HG03135 (cell line): ENCODE results near the gene SLC24A4.

ENCODE experiments used
- ATAC-seq: cut with Tn5 transposase; IDR thresholded peaks from one replicate; pipeline ENCODE4 v1.9.1; 2021; ENCODE audit warnings: mild to moderate bottlenecking, moderate library complexity; ENCODE audit not compliant: unreplicated experiment

The SLC24A4 gene

DNA sequence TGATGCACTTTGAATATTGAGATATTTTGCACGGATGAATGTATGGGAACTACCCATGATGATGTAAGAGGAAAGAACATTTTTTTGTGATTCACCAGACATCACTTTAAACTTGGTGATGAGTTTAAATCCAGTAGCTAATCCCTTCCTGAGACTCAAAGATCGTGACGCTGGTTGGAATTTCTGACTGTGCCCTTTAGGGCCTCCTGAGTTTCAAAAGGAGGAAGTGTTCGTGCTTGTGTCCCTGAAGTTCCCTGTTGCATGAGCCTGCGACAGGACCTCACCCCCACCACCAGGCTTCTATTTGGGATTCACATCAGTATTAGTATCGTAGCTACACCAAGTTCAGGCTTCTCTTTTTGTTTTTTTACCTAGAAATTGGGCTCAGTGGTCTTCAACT, 172.1 kb downstream of the SLC24A4 start:
- no peak for ATAC-seq

DNA sequence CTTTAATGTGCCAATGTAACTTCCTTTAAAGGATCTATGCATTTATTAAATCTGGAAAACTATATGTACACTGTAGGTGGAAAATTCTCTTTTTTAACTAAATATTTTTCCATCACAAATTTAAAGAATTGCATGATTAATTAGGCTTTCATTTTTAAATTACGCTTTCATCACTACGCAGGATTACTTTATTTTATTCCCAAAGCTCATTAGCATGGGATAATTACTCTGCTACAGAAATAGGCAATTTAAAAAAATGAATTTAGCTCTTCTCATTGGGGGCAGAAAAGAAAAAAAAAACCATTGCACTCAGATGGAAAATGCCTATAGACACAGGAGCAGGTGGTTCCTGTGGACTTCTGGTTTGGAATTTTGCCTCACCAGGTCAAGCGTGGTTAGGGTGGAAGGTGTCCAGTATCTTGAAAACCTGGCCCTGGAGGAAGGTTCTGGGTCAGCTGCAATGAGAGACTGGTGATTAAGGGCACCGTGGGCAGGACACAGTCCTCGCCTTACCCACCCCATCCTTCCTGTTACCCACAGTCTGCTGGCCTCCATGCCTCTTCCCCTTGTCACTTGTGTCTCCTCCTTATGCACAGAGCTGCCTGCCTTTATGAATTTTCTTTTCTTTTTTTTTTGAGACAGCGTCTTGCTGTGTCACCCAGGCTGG, 173.4 kb downstream of the SLC24A4 start:
- ATAC-seq, result no peak

- ATAC-seq, result no peak
Observed at GRCh38 chr14:92497391-92497790, 174.4 kb downstream of the SLC24A4 start.

DNA sequence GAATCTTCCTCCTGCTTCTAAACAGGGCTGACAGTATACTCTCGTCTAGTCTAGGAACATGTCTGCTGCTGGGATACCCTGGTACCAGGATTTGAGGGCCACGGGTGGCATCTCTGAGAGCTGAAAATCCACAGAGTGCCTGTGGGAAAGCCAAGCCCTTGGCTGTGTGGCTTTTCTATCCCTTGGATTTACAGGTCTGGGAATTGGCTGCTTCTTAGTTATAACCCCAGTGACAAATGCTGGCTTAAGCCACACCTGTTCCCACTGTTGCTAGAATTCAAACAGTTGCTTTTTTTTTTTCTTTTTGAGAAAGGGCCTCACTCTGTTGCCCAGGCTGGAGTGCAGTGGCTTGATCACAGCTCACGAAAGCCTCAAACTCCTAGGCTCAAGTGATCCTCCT, 176.3 kb downstream of the SLC24A4 start:
- ATAC-seq, result no peak

DNA sequence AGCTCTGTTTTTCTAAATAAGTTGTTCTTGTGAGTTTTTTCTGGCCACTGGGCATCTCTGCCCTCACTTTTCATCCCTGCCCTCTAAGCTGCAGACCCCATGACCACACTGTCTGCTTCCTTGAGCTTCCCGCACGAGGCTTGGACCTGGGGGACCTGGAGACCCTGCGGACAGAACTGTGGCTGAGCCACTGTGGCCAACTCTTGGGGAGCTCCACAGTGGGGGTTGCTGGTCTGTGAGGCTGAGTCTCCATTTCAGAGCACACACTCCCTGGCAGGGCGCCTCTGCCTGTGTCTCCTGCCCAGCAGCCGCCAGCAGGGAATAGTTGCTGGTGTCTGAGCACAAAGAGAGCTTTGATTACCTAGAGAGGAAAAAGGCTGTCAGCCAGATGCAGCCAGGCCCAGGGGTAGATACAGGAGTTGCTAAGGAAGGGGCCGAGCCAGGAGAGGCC, 177.6 kb downstream of the SLC24A4 start:
- no peak for ATAC-seq

DNA sequence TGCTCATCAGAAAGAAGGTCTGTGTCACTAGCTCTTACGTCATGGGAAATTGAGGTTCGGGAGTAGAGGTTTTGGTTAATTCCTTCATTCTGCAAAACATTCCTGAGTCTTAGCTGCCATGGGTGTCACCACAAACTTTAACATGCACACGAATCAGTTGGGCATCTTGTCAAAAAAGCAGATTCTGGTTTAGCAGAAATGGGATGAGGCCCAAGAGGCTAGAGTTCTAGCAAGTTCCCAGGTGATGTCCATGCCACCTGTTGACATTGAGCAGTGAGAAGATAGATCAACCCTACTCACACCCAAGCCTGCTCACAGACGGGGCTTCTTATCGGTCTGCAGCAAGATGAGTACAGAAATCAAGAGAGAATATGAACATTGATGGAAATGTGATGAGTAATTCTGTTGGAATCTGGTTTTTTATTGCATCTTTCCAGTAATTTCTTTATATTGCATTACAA, 179.0 kb downstream of the SLC24A4 start:
- ATAC-seq, result no peak

GRCh38 chr14:92502541-92503286, 179.7 kb downstream of the SLC24A4 start:
- ATAC-seq, result no peak

DNA sequence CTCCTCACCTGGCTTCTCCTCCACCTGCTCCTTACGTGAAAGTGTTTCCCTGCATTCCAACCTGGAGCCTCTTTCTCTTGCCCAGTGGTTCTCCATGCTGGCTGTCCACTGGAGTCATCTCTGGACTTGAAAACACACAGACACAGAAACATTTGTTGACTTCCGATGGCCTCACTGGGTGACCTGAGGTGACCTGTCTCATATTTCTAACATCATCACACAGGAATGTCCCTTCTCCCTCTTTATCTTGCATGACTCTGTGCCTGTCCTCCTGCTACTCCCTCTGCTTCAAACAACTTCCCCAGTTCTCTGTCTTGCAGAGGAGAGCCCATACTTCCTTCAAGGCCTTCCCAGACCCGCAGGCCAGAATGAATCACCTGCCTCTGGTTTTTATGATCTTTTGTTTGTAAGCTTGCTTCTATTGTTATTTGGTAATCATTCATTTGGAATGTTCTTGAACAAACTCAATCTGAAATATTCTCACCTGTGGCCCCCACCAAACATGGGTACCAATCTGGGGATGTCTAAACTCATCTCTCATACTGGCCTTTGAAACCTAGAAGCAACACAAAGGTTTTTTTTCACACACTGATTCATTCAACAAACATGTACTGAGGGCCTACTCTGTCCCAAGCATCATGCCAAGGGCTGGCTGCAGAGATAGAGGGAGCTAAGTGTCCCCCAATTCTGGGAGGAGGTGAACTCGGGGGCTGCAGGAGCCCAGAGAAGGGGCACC, 181.0 kb downstream of the SLC24A4 start:
- ATAC-seq, result no peak

DNA sequence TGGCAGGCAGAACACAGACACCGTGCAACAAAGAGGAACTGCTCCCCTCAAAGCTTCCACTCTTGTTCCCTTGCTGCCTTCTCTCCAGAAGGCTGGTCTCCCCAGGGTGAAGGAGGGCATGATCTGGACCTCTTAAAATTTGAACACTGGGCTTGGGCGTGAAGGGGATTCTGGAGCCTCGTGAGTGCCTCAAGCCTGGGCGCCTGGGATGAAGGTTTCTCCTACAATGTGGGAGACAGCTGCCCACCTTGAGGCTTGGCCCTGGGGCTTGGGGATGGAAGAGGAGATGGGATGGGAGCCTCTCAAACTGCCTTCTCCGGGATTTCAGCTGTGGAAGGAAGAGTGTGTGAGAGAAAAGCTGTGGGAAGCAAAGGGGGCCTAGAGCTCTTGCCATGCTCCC, 182.9 kb downstream of the SLC24A4 start:
- ATAC-seq, result no peak

DNA sequence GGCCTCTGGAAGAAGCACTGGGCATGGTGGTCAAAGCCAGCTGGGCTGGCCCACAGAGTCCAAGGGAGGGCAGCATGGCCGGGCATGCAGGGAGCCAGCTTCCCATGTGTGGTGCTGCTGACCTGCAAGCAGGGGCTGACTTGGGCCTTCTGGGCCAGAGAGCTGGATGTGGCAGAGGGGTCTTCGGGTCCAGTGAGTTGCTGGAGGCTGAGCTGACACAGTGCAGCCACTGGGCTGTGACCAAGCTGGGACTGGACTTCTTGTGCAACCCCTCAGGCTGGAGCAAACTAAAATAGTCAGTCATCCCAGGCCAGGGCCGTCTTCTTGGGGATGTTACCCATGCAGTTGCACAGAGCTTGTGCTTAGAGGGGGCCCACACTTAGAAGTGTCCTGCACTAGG, 183.3 kb downstream of the SLC24A4 start:
- no peak for ATAC-seq

GRCh38 chr14:92507174-92507768, 184.3 kb downstream of the SLC24A4 start:
- ATAC-seq, result no peak

GRCh38 chr14:92510972-92511371, 188.0 kb downstream of the SLC24A4 start:
- ATAC-seq, result no peak

DNA sequence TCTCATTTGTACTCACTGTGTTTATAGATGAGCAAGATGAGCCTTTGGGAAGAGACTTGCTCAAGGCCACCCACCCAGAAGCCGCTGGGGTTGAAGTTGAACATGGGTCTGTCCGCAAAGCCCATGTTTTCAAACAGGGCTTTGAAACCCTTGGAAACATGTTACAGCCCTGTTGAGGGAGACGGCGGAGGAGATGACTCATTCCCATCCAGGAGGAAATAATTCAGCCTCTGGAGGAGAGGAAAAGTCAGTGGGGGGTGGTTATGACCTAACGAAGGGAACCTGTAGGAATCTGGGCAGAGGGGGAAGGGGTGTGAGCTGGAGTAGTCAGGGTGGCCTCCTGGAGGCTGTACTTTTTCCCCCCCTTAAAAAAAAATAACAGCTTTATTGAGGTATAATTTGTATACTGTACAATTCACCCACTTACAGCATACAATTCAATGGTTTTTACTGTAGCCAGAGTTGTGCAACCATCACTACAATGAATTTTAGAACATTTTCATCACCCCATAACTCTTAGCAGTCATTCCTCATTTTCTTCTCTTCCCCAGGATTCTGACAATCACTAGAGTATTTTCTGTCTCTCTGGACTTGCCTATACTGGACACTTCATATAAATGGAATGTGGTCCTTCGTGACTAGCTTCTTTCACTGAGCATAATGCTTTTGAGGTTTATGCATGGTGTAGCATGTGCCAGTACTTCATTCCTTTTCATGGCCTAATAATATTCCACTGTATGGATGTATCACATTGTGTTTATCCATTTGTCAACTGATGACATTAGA, 188.7 kb downstream of the SLC24A4 start:
- no peak for ATAC-seq

DNA sequence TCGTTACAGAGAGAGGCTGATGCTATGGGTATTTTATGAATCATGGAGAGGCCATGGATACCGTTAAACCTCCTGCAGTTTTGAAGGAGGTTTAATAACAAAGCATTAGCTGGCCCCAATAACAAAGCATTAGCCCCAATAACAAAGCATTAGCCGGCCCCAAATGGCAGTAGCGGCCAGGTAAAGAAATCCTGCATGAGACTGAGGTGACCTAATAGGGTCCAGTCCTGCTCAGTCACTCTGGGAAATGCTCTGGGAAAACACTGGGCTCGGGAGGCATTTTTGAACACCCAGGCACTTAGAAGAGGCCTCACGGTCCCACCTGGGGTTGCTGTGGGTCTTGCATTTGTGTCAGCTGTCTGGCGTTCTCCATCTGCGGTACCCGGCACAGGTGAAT, 189.8 kb downstream of the SLC24A4 start:
- ATAC-seq, result no peak

DNA sequence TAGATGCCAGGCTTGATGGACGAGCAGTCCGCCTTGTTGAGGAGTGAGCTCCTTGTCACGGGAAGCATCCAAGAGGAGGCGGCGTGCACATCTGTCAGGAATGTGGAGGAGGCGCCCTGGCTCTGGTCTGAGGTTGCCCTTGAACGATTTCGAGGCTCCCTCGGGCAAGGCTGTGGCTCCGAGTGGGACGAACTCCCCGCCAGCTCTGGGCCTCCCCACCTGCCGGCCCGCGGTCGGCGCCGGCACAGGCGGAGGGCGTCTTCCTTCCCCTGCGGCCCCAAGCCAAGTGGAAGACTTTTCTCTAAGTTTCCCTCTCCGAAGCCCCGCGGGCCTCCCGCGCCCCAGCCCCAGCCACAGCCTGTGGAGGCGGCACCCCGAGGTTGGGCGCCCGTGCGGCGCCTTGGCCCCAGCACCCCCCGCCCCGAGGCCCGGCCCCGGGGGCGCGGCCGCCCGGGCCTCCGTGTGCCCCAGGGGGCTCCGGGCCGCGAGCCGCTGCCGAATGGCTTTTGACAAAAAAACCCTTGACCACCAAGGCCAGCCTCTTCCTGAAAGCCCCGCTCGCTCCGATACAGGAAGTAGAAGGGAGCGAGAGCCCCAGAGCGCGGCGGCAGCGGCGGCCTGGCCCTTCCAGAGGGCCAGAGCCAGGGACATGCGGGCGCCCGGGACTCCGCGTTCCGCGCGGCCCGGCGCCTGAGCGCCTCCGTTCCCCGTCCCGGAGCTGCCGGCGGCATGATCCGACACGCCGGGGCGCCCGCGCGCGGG, 190.4 kb downstream of the SLC24A4 start, which contains the start of gene RIN3:
Gene RIN3, plus strand, starts transcription at position 578 of the 762 bp plus-strand sequence. Its CDS starts 152 bp downstream, at position 730.
- ATAC-seq, result peak; percentile 68

DNA sequence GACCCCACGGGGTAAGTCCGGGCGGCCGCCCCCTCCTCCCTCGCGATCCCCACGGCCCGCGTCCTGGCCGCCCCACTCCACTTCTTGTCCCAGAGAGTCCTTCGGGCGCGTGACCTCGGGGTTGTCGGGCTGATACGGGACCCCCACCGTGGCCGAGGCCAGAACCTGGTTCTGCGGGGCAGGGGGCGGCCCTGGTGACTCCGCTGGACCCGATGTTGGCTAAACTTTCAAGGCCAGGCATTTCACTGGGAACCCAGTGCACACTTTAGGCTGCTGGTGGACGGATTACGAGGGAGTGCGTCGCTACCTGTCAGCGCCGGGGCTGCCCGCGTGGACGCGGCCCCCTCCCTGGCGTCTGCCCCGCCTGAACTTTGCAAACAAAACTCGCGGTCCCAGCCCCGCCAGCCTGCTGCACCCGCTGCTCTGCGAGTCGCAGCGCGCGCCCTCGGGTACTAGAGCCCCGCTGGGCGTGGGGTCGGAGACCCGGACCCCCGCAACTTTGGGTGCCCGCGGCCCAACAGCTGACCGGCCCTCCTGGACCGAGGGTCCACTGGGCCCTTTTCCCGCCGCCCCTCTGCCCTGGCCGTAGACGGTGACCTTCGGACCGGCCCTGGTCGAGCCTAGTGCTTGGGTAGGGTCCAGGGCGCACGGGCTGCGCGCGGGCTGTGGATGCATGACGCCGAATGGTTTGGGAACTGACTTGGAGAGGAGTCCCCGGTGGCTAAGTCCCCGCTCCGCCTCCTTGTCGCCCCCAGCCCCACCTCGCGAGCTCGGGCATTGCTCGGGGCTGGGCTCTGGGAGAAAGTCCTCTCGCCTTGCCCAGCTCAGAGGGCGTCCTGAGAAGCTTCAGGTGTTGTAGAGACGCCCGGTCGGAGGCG, 191.2 kb downstream of the SLC24A4 start:
- peak; percentile 28 for ATAC-seq

- ATAC-seq, result no peak
Observed at GRCh38 chr14:92514844-92515514, 192.0 kb downstream of the SLC24A4 start.
